Stromal cell of bone marrow (primary cell): Measurements from ENCODE around the gene ADAMTS2.

Source experiments
- DNase-seq: peaks from one replicate; pipeline ENCODE4 v3.0.0-alpha.2; 2012; ENCODE audit warnings: low read depth

ADAMTS2 gene

DNA sequence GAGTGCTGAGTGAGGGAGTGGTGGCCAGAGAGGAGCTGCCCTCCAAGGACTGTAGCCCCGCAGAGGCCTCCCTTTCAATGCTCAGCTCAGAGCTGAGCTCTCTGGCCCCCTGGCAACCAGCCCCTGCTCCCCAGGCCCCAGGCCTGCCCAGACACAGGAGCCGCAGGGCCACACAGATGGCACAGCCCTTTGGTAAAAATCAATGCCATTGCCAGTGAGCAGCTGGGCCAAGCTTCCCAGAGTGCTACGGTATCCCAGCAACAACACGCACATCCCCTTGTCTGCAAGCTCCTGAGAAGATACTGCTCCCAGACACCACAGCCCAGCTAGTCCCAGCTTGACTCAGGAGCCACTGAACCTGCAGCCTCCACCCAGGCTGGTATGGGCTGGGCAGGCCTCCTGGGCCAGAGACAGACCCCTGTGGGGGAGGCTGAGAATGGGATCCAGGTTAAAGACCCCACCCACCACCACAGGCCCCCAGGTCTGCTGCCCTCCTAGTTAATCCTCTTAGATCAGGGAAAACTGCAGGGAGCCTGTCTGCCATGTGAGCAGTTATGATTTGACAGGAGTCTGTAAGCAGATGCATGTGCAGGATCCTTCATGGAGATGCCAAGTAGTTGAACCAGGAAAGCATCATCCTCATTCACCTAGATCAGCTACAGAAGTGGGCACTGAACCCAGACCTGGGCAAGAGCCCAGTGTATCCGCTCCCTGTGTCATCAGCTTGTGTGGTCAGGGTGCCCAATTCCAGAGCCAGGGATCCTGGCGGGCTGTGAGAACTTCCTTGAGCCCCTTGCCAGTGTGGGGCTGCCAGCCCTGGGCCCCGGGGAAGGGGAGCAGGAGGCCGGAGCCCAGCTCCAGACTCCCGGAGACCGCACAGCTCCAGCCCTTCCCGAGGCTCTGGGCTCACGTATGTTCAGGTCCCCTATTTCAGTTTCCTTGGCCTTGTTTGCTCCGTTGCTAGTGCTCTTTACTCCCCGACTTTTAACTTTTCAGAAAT lies 26.7 kb upstream of the ADAMTS2 start:
- DNase-seq, result no peak

DNA sequence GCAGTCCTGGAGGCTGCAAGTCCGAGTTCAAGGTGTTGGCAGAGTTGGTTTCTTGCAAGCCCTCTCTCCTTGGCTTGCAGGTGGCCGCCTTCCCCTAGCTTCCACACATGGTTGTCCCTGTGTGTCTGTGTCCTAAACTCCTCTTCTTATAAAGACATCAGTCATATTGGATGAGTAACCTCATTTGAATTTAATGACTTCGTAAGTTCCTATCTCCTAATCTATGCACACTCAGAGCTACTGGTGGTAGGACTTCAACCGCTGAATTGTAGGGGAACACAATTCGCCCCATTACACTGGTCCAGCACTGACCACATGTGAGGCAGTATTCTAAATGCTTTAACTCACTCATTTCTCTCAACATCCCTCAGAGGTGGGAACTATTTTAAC lies 25.9 kb upstream of the ADAMTS2 start:
- DNase-seq, result no peak

DNA sequence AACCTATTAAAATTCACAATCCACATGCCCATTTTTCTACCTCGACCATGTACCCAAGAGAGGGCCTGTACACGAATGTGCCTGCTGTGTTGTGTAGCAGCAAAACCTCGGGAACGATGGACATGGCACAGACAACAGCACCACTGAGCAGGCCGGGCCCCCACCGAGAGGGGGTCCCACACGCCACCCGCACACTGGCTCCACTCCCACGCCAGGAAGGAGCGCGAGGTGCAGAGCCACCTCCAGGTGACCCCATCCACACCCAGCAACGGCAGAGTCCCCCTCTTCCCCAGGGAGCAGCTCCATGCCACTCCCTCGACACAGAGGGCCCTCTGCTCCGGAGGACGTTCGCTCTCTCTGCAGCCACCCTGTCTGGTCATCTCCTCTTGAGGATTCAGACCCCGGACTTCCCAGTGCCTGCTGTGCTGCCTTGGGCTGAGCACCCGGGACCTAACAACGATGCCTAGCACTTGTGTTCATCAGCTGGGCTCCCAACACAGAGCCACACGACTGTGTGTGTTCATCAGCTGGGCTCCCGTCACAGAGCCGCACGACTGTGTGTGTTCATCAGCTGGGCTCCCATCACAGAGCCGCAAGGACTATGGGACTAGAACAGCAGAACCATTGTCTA lies 25.3 kb upstream of the ADAMTS2 start:
- DNase-seq, result no peak

DNA sequence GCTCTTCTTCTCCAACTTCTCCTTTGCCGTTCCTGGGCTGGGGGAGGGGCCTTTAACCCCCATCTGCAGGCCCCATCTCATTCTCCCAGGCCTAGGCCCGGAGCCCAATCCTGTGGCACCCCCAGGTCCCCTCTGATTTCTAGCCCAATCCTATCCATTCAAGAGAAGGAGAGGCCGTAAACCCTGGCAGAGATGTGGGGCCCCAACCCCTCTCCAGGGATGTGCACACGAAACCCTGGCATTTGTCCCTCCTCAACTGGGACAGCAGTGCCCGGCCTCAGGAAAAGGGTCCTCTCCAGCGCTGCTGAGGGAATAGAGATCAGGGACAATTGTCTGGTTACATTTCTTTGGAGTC lies 24.2 kb upstream of the ADAMTS2 start:
- DNase-seq, result no peak

DNA sequence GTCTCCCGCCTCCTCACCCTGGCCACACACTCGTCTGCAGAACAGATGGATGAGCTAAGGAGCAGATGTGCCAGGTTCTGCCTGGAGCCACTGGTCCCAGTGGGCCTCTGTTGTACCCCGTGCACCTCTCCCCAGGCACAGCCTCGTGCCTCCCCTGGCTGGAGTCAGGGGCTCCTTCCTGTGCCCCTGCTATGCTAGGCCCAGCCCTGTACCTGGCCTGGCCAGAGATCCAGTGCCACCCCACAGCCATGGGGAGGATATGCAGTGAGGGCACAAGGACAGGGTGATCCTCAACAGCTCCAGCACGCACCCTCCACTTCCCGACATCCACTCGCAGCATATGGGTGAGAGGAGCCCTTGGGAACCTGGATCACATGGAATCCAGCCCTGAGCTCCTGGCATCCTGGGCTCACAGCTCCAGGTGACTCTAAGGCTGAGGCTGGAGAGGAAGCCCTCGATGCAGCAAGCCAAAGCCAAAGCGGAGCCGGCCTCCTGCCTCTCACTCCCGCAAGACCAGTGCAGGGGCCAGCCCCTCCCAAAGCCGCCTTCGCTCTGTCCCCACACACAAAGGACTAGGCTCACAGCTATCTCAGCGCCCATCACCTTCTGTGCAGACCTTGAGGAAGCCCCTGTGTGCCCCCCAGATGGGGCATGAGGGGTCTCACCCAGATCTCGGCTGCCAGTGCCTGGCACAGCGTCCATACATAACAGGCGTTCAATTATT lies 23.7 kb upstream of the ADAMTS2 start:
- no peak for DNase-seq

DNA sequence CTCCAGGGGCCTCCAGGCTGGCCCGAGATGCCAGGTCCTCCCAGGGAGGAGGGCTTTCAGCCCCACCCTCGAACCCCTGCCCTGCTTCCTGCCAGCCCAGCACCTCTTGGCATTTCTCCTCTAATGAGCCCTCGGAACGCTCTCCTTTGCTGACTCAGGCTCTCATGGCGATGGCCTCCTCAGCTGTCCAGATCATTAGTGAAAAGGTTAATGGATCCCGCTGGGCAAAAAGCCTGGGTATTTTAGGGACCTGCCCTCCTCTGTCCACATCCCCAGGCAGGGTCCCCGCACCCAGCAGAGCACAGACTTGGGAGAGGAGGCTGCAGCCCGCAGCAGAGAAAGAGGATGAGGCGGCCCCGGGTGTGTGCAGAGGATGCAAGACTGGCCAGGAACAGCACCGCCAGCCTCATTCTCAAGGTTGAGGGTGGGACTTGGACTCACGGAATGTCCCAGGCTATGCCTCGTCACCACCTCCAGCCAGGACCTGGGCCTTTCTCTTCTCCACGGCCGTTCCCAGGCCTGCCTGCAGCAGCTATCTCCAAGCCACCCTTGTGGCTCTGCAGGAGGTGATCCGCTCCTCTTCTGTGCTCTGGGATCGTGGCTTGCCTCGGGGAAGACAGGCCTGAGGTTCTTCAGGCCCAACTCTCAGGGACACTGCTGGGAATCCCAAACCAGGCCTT lies 23.0 kb upstream of the ADAMTS2 start:
- no peak for DNase-seq

DNA sequence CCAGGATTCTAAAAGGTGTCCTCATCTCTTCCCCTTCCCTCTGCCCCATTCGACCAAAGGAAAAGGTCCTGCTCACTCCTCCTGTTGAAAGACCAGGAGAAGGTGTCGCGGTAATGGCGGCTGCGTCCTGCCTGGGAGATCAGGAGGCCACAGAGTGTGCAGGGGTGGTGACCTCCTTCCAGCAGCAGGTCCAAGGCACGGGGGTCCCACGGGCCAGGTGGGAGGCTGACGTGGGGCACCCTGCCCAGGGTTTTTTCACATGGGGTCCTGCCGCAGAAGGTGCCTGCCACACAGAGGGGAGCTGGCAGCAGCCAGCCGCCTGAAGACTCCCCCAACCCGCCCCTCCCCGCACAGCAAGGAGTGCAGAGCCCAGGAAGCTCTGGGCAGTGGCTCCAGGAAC lies 22.2 kb upstream of the ADAMTS2 start:
- no peak for DNase-seq

DNA sequence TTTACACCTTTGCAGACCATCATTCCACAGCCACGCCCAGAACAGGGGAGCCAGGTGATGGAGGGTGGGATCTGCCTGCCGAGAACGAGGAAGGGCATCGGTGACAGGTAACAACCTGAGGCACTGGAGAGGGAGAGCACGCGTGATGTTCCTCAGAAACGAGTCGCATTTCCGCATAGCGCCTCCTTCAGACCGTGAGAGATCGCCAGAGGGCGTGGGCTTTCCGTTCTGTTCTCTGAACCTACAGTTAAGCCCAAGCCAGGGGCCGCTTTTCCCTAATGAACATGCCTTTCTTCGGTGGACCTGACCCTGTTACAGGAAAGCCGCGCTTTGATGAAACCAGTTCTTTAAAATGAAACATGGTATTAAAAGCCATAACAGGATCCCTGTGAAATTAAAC lies 17.1 kb upstream of the ADAMTS2 start:
- no peak for DNase-seq

DNA sequence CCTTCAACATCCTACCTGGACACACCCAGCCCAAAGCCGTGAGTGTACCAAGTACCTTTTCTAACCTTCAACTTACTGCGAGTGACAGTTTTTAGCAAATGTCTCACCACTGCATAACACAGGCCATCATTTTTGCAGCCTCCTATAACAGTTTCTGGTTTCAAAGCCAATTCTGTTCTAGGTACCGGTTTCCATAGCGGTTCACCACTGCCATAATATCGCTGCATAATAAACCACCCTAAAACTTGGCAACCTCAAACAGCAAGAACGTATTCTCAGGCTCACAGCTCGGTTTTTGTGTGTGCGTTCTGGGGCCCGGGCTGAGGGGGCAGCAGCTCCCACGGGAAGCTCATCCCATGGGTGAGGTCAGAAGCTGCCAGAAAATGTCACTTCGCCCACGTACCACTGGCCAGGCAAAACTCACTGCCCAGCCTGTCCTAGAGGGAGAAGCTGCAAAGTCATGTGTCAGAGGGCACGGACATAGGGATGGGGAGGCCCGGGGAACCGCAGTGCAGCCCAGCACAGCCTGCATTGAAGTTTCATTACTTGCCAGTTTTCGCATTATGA lies 15.9 kb upstream of the ADAMTS2 start:
- no peak for DNase-seq

DNA sequence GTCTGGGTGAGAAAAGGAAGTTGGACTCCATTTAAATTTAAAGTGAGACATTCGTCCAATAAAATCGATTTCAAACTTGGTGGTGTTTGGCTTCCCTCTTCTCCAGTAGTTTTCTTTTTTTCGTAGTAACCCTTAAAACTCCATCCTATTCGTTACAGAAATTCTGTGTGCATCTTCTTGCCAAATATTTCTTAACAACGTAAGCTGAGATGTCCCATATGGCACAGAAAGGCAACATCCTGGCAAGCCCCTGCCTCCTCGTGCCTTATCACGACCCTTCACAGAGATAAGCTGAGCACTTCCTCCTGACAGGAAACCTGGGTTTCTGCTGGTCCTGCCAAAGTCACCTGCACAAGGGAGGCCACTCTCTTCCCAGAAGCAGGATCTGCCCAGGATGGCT lies 11.8 kb upstream of the ADAMTS2 start:
- no peak for DNase-seq

DNA sequence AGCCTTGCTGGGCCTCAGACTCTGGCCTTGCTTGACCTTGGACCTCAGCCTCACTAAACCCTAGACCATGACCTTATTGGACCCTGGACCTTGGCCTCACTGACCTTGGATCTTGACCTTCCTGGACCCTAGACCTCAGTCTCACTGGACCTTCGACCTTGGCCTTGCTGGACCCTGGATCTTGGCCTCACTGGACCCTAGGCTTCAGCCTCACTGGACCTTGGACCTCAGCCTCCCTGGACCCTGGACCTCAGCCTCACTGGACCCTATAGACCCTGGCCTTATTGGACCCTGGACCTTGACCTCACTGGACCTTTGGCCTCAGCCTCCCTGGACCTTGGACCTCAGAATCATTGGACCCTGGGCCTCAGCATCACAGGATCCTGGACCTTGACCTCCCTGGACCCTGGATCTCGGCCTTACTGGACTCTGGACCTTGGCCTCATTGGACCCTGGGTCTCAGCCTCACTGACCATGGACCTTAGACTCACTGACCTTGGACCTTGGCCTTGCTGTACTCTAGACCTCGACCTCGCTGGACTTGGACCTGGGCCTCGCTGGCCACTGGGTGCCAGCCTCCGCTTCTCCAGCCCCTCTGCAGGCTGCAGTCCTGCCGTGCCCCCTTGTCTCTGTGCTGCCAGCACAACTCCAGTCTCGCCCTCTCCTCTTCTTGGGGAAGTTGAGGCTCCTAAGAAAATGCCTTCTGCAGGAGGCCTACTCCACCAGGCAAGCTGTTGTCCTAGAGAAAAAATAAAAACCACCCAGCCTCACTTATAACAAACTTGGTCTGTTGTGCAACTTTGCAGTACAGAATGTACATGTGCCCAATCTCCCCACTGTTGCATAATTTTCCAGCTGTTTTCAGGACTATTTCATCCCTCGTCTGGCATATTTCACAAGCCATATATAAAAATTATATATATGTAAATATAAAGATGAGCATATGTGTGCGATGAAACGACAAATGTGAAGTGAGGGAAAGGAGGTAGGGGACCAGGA lies 11.0 kb upstream of the ADAMTS2 start:
- DNase-seq, result no peak

DNA sequence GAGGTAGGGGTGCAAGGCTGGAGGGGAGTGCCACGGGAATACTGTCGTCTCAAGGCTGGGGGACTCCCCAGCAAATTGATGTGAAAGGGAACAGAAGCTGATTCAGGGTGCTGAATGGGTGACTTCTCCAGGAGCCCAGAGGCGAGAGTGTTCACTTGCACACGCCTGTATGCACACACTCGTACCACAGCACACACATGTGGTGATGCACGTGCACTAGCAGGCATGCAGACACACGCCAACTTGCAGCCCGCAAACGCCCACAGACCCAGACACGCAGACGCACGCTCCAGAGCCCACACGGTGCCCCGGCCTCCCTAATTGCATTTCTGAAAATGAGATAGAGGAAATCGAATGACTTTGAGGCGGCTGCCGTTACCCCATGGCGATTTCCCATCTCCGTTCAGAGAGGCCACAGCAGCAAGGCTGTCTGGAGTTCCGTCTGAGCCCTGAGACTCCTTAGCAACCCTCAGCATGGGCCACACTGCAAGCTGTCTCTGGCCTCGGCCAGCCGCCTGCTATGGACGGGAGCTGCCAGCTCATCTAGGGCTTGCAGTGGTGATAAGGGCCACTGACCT lies 9.1 kb upstream of the ADAMTS2 start:
- DNase-seq, result no peak

DNA sequence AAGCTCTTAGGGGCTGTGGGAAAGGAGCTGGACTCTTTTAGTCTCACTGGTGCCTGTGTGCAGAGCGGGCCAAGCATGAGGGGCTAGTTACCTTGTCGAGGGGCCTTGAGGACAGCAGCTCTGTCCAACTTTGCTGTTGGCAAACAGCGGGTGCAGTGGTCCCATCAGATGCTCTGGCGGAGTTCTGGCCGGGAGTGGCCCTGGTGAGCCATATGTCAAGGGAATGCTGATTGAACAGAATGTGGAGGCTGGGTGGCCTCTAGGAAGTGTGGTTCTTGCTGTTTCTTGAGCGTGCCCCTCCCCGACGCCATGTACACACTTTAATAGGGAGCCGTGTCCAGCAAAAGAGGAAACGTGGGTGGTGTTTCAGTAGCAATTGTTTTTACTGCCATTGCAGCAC lies 3.6 kb upstream of the ADAMTS2 start:
- DNase-seq, result no peak

DNA sequence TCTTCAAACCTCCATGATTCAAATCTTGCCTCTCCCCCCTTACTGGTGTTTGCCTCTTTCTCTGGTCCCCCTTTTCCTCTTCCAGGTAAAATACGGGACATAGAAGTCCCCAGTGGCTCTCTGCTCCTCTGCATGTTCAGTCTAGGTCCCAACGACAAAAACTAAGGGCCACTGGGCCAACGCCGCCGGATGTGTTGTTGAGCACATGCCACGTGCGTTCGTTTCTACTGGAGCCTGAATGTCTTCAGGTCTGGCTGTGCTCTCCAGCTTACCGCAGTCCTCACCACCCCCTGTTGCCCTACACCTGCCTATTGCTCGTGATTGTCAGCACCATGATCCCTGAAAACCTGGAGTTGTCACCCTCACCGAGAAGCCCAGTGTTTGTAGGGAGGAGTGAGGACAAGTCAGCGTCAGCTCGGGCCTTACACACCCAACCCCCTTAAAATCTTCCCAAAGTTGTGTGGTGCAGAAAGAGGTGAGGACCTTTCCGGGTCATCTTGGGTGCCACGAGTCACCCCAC lies 2.8 kb upstream of the ADAMTS2 start:
- DNase-seq, result no peak

DNA sequence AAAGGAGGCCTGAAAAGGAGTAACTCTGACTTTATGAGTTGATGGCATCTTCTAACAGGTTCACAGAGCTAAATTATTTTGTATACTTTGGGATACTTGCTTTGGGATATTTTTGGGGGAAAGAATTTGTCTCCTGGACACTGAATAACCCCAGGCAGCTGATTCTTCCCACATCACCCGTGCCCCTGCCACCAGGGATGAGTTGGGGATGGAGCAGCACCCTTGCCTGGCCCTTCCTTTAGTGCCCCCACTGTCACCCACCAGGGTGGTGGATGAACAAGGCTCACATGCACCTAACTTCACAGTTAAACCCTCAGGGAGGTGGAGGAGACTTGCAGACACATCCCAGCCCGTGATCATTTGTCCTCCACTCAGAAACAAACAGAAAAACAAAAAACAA lies 2.3 kb upstream of the ADAMTS2 start:
- no peak for DNase-seq

DNA sequence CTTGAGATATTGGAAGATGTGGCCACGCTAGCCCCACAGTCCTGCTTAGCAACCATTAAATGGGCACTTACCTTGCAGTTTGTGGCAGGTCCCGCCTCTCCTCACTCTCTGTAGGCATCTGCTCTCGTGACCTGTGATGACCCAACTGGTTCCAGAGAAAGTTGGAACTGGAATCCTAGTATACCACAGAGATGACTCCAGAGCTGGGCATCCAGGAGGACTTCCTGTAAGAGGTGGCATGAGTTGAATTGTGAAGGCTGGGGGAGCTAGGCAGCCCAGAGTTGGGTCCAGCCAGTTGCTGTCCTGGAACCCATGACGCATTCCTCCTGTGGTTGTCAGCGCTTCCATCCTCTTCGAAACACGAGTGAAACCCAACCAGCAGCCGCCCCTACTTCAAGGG lies 1.6 kb upstream of the ADAMTS2 start:
- DNase-seq, result no peak

DNA sequence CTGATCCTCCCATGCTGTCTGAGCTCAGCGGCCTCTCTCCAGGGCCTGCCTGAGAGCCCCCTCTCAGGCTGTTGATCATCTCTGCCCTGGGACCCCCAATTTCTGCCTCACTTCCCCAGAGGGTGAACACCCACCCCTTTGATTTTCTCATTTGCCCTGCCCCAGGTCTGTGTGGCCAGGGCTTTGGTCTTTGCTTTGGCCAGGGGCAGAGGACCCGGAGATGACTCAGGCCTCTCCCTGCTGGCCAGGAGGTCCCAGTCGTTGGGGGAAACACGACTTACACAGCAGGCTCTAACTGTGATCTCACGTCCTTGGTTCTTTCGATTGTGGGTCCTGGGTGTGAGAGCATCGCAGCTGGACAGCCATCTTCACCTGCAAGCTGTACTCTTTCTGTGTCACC lies 1.1 kb upstream of the ADAMTS2 start:
- no peak for DNase-seq

DNA sequence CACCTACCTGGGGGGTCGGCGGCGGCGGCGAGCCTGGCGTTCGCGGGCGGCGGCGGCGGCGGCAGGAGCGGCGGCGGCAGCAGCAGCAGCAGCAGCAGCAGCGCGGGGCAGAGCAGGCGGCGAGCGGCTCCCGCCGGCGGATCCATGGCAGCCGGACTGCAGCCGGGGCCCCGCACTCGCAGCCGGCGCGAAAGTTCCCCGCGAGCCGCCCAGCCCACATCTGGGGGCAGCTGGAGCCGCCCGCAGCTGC lies 153 bp downstream of the ADAMTS2 start:
- DNase-seq, result no peak

DNA sequence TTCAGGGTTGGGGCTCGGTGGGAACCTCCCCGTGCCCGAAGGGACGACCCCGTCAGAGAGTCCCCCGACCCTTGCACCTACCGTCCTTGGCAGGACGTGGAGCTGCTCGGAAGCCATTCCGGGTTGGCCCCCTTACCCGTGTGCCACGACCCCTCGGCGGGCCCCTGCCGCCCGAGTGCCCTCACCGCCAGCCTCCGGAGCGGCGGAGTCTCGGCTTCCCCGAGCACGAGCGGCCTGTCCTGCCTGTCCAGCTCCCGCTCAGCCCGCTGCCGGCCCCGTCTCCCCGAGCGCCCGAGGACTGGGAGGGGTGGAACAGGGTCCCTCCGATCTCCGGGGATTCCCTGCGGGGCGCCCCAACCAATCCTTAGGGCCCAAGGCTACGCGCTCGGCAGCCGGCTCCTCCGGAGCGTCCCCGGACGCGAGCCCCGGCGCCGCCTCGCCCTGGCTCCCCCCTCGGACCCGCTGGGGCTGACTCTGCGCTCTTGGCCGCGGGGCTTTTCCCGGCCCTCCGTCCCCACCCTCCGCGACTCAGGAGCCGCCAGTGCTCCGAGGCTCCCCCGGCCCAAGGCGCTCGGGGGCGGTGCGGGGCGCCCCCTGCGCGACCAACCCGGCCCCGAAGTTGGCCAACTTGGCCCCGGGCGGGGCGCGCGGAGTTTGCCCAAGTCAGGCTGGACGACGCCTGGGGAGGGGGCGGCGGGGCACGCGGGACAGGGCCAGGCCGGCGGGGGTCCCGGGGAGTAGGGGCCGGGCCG lies 654 bp downstream of the ADAMTS2 start:
- DNase-seq, result no peak
